Spleen (tissue), 7 donors: ENCODE results near the gene GDPGP1.

Experiments used
- POLR2A ChIP-seq, 3 donors: fragments of 450-650 bp; IDR thresholded peaks; one replicate each; pipeline ENCODE4 v1.5.1; 2017; ENCODE audit warnings: antibody characterized with exemption in 3 of 3, mild to moderate bottlenecking in 1 of 3
- TF ChIP-seq, protein P1 (sequence below), 11 experiments: fragments of 200-600 bp in 7 of 11; fragments of 450-650 bp in 4 of 11; sonication (generic) in 4 of 11; IDR thresholded peaks in 8 of 11; conservative IDR thresholded peaks in 3 of 11; 1 replicate in 7 of 11; 2 replicates in 4 of 11; pipeline versions ENCODE4 v1.4.0 to v1.8.0; 2016 to 2021; ENCODE audit warnings: antibody characterized with exemption in 11 of 11, inconsistent platforms in 4 of 11, mild to moderate bottlenecking in 1 of 11
- donor health status: DM: no; HTN: no; CAD: no; lungs with moderate emphysema.
- donor health status: DM: no; HTN: no; CAD: no.
- donor health status: DM: no; HTN: no; CAD: no.

DNA sequence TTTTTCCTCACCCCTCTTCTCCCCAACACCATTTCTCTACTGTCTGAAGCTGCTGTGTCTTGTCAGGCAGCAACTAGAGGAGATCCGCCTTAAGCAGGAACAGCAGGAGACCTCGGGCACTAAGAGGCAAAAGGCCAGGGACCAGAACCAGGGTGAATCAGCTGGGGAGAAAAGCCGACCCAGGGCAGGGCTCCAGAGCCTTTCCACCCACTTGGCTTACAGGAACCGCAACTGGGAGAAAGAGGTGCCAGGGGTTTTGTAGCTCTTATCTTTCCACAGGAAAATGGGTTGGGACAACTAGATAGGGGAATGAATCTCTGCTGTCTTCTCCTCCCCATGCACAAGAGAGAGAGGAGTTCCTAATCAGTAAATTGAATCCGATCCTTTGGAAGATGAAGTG, 28.4 kb downstream of the GDPGP1 start:
- TF ChIP-seq POLR2A (IDR thresholded peaks at IDR 0.05) = no peak
- TF ChIP-seq, protein P1, sequence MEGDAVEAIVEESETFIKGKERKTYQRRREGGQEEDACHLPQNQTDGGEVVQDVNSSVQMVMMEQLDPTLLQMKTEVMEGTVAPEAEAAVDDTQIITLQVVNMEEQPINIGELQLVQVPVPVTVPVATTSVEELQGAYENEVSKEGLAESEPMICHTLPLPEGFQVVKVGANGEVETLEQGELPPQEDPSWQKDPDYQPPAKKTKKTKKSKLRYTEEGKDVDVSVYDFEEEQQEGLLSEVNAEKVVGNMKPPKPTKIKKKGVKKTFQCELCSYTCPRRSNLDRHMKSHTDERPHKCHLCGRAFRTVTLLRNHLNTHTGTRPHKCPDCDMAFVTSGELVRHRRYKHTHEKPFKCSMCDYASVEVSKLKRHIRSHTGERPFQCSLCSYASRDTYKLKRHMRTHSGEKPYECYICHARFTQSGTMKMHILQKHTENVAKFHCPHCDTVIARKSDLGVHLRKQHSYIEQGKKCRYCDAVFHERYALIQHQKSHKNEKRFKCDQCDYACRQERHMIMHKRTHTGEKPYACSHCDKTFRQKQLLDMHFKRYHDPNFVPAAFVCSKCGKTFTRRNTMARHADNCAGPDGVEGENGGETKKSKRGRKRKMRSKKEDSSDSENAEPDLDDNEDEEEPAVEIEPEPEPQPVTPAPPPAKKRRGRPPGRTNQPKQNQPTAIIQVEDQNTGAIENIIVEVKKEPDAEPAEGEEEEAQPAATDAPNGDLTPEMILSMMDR (IDR thresholded peaks at IDR 0.05 in 8 of 11, conservative IDR thresholded peaks at IDR 0.05 in 3 of 11) = no peak
